Myocyte (in vitro differentiated cells): ENCODE data around the gene TLR10. TPM values are rescaled to one million over a fixed set of nuclear protein-coding genes. Genes with fewer than 3 reads are reported as not detected.
"Not testable (repeated sequence)": the region's sequence is repeated elsewhere in the genome, so short reads cannot be mapped to it uniquely, and the experiment has no call there.

Experiments
- DNase-seq: peaks from one replicate; pipeline ENCODE4 v3.0.0-alpha.2; 2012; ENCODE audit warnings: low read depth
- total RNA-seq: library from RNA; depleted of rRNA; stranded (reverse); fragments of >200 nt; gene quantifications from 2 replicates; pipeline ENCODE4 v1.2.3, GENCODE V29; 2014

TLR10 gene
- total RNA-seq, 1 donor from 2014 or later = not detected

- peak; percentile 21 for DNase-seq
Measured at GRCh38 chr4:38803833-38804653, 21.3 kb upstream of the TLR10 start.

- no peak for DNase-seq
Measured at GRCh38 chr4:38802561-38803355, 20.0 kb upstream of the TLR10 start.

- DNase-seq = no peak
Measured at GRCh38 chr4:38800961-38801450, 18.2 kb upstream of the TLR10 start.

GRCh38 chr4:38800366-38800765 lies 17.6 kb upstream of the TLR10 start:
- no peak for DNase-seq

- DNase-seq = no peak
Measured at GRCh38 chr4:38795087-38795486, 12.3 kb upstream of the TLR10 start.

GRCh38 chr4:38794051-38794450 lies 11.3 kb upstream of the TLR10 start:
- DNase-seq = no peak

GRCh38 chr4:38791010-38791409 lies 8.2 kb upstream of the TLR10 start:
- no peak for DNase-seq

- no peak for DNase-seq
Measured at GRCh38 chr4:38788317-38788716, 5.5 kb upstream of the TLR10 start.

- no peak for DNase-seq
Measured at GRCh38 chr4:38787693-38788092, 4.9 kb upstream of the TLR10 start.

- DNase-seq = no peak
Measured at GRCh38 chr4:38785901-38786402, 3.2 kb upstream of the TLR10 start.

- no peak for DNase-seq
Measured at GRCh38 chr4:38785041-38785790, 2.4 kb upstream of the TLR10 start.

GRCh38 chr4:38784141-38784540 lies 1.4 kb upstream of the TLR10 start:
- no peak for DNase-seq

GRCh38 chr4:38783109-38783460 lies 295 bp upstream of the TLR10 start:
- no peak for DNase-seq

GRCh38 chr4:38781854-38782261 lies 932 bp downstream of the TLR10 start:
- no peak for DNase-seq

GRCh38 chr4:38780833-38781484 lies 1.8 kb downstream of the TLR10 start:
- DNase-seq = no peak

GRCh38 chr4:38779790-38780189 lies 3.0 kb downstream of the TLR10 start:
- no peak for DNase-seq

- DNase-seq = not testable (repeated sequence)
Measured at GRCh38 chr4:38777925-38778324, 4.9 kb downstream of the TLR10 start.

- DNase-seq = no peak
Measured at GRCh38 chr4:38775326-38775725, 7.5 kb downstream of the TLR10 start.

GRCh38 chr4:38774181-38774955 lies 8.4 kb downstream of the TLR10 start:
- no peak for DNase-seq

- DNase-seq = not testable (repeated sequence)
Measured at GRCh38 chr4:38770281-38770680, 12.5 kb downstream of the TLR10 start.
